ENCODE data around the gene CFC1. TPM values are rescaled to one million over a fixed set of nuclear protein-coding genes. Genes with fewer than 3 reads are reported as not detected.
"Not testable (repeated sequence)": the region's sequence is repeated elsewhere in the genome, so short reads cannot be mapped to it uniquely, and the experiment has no call there.

CFC1 gene
- total and polyA plus RNA-seq, 9 donors = 0.48 TPM; not detected in 8

- not testable (repeated sequence) for DNase-seq; H3K4me3 ChIP-seq (ENCODE audit: low read length); H3K27me3 ChIP-seq (ENCODE audit: control insufficient read depth, insufficient read depth, low read length); H3K36me3 ChIP-seq (ENCODE audit: control insufficient read depth, insufficient read depth, low read length); H3K27ac ChIP-seq (ENCODE audit: low read length); H3K4me1 ChIP-seq (ENCODE audit: control insufficient read depth, insufficient read depth, low read length); H3K9me3 ChIP-seq (replicated peaks; ENCODE audit: control insufficient read depth, low read depth, low read length)
- WGBS (ENCODE audit: insufficient coverage) = no CpG with 5 or more reads among the region's 27 CpGs
These were observed 49.9 kb downstream of the CFC1 start for GRCh38 chr2:130549475-130549874.

GRCh38 chr2:130548418-130548817 lies 51.0 kb downstream of the CFC1 start:
- not testable (repeated sequence) for H3K4me3 ChIP-seq (ENCODE audit: low read length); H3K9me3 ChIP-seq (replicated peaks; ENCODE audit: control insufficient read depth, low read depth, low read length); H3K36me3 ChIP-seq (ENCODE audit: control insufficient read depth, insufficient read depth, low read length); H3K27me3 ChIP-seq (ENCODE audit: control insufficient read depth, insufficient read depth, low read length); H3K4me1 ChIP-seq (ENCODE audit: control insufficient read depth, insufficient read depth, low read length); DNase-seq; H3K27ac ChIP-seq (ENCODE audit: low read length)
- WGBS (ENCODE audit: insufficient coverage) = no CpG with 5 or more reads among the region's 3 CpGs

GRCh38 chr2:130544978-130545377 lies 54.4 kb downstream of the CFC1 start:
- no CpG with 5 or more reads among the region's 5 CpGs for WGBS (ENCODE audit: insufficient coverage)
- not testable (repeated sequence) for H3K4me3 ChIP-seq (ENCODE audit: low read length); DNase-seq; H3K4me1 ChIP-seq (ENCODE audit: control insufficient read depth, insufficient read depth, low read length); H3K27me3 ChIP-seq (ENCODE audit: control insufficient read depth, insufficient read depth, low read length); H3K36me3 ChIP-seq (ENCODE audit: control insufficient read depth, insufficient read depth, low read length); H3K27ac ChIP-seq (ENCODE audit: low read length); H3K9me3 ChIP-seq (replicated peaks; ENCODE audit: control insufficient read depth, low read depth, low read length)

- not testable (repeated sequence) for H3K36me3 ChIP-seq (ENCODE audit: control insufficient read depth, insufficient read depth, low read length); DNase-seq; H3K27me3 ChIP-seq (ENCODE audit: control insufficient read depth, insufficient read depth, low read length); H3K27ac ChIP-seq (ENCODE audit: low read length); H3K4me1 ChIP-seq (ENCODE audit: control insufficient read depth, insufficient read depth, low read length); H3K4me3 ChIP-seq (ENCODE audit: low read length); H3K9me3 ChIP-seq (replicated peaks; ENCODE audit: control insufficient read depth, low read depth, low read length)
- no CpG with 5 or more reads among the region's 12 CpGs for WGBS (ENCODE audit: insufficient coverage)
These were observed 55.4 kb downstream of the CFC1 start for GRCh38 chr2:130543785-130544528.

- H3K36me3 ChIP-seq (ENCODE audit: control insufficient read depth, insufficient read depth, low read length); H3K27me3 ChIP-seq (ENCODE audit: control insufficient read depth, insufficient read depth, low read length); H3K4me3 ChIP-seq (ENCODE audit: low read length); H3K9me3 ChIP-seq (replicated peaks; ENCODE audit: control insufficient read depth, low read depth, low read length); DNase-seq; H3K4me1 ChIP-seq (ENCODE audit: control insufficient read depth, insufficient read depth, low read length); H3K27ac ChIP-seq (ENCODE audit: low read length): not testable (repeated sequence)
- no CpG with 5 or more reads among the region's 4 CpGs for WGBS (ENCODE audit: insufficient coverage)
These were observed 56.6 kb downstream of the CFC1 start for GRCh38 chr2:130542789-130543188.

Other genes starting within 250 kb of the CFC1 start
- 11.0 TPM for gene PTPN18, start 243.5 kb downstream of the CFC1 start, total RNA-seq
- gene PTPN18, start 243.5 kb downstream of the CFC1 start, polyA plus RNA-seq (ENCODE audit: insufficient read depth in 1 of 8, insufficient read length in 8 of 8, low replicate concordance in 1 of 8) = 10 to 100 TPM; 15.0 to 27.3 (median 18.4) TPM
- not detected for gene POTEI, start 90.2 kb downstream of the CFC1 start, total RNA-seq
- gene POTEI, start 90.2 kb downstream of the CFC1 start, polyA plus RNA-seq (ENCODE audit: insufficient read depth in 1 of 8, insufficient read length in 8 of 8, low replicate concordance in 1 of 8) = under 1 TPM in 7 of 8 donors, not detected in 1; 0.04 to 0.14 (median 0.07) TPM
- not detected for gene CFC1B, start 78.4 kb downstream of the CFC1 start, total RNA-seq
- gene CFC1B, start 78.4 kb downstream of the CFC1 start, polyA plus RNA-seq (ENCODE audit: insufficient read depth in 1 of 8, insufficient read length in 8 of 8, low replicate concordance in 1 of 8) = not detected
- 0.04 TPM for gene POTEJ, start 11.9 kb upstream of the CFC1 start, total RNA-seq
- gene POTEJ, start 11.9 kb upstream of the CFC1 start, polyA plus RNA-seq (ENCODE audit: insufficient read depth in 1 of 8, insufficient read length in 8 of 8, low replicate concordance in 1 of 8) = under 1 TPM in 2 of 8 donors, not detected in 6; 0.07 TPM
- not detected for gene GPR148, start 129.5 kb upstream of the CFC1 start, total RNA-seq
- gene GPR148, start 129.5 kb upstream of the CFC1 start, polyA plus RNA-seq (ENCODE audit: insufficient read depth in 1 of 8, insufficient read length in 8 of 8, low replicate concordance in 1 of 8) = not detected
- 0.09 TPM for gene AMER3, start 156.0 kb upstream of the CFC1 start, total RNA-seq
- under 1 TPM in 1 of 8 donors, not detected in 7; 0.04 TPM for gene AMER3, start 156.0 kb upstream of the CFC1 start, polyA plus RNA-seq (ENCODE audit: insufficient read depth in 1 of 8, insufficient read length in 8 of 8, low replicate concordance in 1 of 8)
- 9.6 TPM for gene ARHGEF4, start 237.3 kb upstream of the CFC1 start, total RNA-seq
- 10 to 100 TPM in 3 of 8 donors, 1 to 10 TPM in 5; 6.1 to 15.4 (median 8.1) TPM for gene ARHGEF4, start 237.3 kb upstream of the CFC1 start, polyA plus RNA-seq (ENCODE audit: insufficient read depth in 1 of 8, insufficient read length in 8 of 8, low replicate concordance in 1 of 8)